ENCODE data around the gene ITIH4.

- TF ChIP-seq ATF6 (CRISPR knock-in tag; IDR thresholded peaks at IDR 0.05) = no peak
- no peak for TF ChIP-seq CREB1 (CRISPR knock-in tag; IDR thresholded peaks at IDR 0.05)
- TF ChIP-seq STAT6 (CRISPR knock-in tag; conservative IDR thresholded peaks at IDR 0.05; ENCODE audit: low read depth) = no peak
- TF ChIP-seq CTCF (IDR thresholded peaks at IDR 0.05) = no peak
Measured at GRCh38 chr3:52879581-52879980, 49.1 kb upstream of the ITIH4 start.
